SH-SY5Y (cell line): Measurements from ENCODE around the gene RTP5.

Experiments
- GATA2 ChIP-seq: IDR thresholded peaks from 2 replicates; pipeline ENCODE4 v1.6.1; 2011; ENCODE audit warnings: mild to moderate bottlenecking, low read depth, low read length
- GATA3 ChIP-seq: IDR thresholded peaks from 2 replicates; pipeline ENCODE4 v1.6.1; 2011; ENCODE audit warnings: low read depth, mild to moderate bottlenecking, low read length, moderate library complexity

- TF ChIP-seq GATA3 (no peak), GATA2 (no peak)
Observed at GRCh38 chr2:241841181-241842066, 28.1 kb upstream of the RTP5 start.
